ENCODE measurements around the gene SP9.
"Not testable (repeated sequence)": the region's sequence is repeated elsewhere in the genome, so short reads cannot be mapped to it uniquely, and the experiment has no call there.

SP9 gene

DNA sequence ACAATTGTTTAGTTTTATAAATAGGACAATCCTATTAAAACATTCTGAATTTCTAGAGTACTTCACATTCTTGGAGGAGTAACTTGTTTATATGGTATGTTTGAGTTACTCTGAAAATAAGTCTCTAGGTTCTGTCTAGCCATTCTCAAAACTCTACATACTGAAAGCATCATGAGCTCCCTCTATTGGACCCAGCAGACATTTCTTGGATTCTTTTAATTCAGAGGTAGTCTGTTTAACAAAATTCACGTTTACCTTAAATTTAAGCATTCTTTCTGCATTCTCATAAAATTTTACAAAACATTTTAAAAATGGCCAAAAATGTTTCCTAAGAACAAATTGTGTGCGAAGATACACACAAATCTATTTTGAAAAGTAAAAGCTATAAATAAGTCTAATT, 15.3 kb downstream of the SP9 start:
- DNase-seq, result no peak

DNA sequence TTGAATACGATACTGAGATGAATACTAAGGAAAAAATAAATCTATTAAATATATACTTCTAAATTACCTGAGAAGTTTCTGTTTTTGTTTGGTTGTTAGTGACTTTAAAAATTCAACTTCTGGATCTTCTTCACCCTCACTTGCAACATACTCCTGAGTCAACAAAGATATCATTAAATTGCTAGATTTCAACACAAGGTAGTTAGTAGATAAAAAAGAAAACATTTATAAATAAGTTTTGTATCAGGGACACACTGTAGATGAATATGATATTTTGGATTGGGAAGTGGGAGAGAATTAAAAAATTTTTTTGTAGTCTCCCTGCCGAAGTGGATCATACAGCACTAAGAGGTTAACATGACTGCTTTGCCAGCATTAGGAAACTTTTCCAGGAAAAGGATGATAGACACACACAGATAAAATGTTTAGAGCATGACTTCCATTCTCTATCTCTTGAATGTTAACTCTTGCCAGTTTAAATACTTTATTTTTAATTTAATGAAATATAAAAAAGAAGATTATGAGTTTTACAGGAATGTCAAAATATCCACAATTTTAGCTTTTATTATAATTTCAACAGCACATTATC, 15.9 kb downstream of the SP9 start:
- DNase-seq, result no peak

GRCh38 chr2:174353004-174353403, 18.2 kb downstream of the SP9 start:
- DNase-seq, result no peak

GRCh38 chr2:174356347-174356746, 21.6 kb downstream of the SP9 start:
- no peak for DNase-seq

DNA sequence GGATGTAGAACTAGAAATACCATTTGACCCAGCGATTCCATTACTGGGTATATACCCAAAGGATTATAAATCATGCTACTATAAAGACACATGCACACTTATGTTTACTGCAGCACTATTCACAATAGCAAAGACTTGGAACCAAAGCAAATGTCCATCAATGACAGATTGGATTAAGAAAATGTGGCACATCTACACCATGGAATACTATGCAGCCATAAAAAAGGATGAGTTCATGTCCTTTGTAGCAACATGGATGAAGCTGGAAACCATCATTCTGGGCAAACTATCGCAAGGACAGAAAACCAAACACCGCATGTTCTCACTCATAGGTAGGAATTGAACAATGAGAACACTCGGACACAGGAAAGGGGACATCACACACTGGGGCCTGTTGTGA, 24.9 kb downstream of the SP9 start:
- DNase-seq, result not testable (repeated sequence)

GRCh38 chr2:174362949-174363348, 28.2 kb downstream of the SP9 start:
- no peak for DNase-seq

GRCh38 chr2:174363492-174364225, 28.9 kb downstream of the SP9 start:
- DNase-seq, result not testable (repeated sequence)

DNA sequence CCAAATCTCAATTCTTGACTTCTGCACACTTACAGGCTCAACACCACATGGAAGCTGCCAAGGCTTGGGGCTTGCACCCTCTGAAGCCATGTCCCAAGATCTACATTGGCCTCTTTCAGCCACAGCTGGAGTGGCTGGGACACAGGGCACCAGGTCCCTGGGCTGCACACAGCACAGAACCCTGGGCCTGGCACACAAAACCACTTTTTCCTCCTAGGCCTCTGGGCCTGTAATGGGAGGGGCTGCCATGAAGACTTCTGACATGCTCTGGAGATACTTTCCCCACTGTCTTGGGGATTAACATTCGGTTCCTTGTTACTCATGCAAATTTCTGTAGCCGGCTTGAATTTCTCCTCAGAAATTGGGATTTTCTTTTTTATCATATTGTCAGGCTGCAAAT, 29.9 kb downstream of the SP9 start:
- DNase-seq, result no peak

DNA sequence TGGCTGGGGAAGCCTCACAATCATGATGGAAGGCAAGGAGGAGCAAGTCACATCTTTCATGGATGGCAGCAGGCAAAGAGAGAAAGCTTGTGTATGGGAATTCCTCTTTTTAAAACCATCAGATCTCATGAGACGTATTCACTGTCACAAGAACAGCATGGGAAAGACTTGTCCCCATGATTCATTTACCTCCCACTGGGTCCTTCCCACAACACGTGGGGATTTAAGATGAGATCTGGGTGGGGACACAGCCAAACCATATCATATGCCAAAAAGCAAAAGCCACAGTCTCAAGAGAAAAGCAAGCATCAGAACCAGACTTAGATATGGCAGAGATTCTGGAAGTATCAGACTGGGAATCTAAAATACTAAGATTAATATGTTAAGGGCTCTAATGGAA, 30.8 kb downstream of the SP9 start:
- no peak for DNase-seq

GRCh38 chr2:174368691-174369090, 33.9 kb downstream of the SP9 start:
- no peak for DNase-seq

GRCh38 chr2:174376967-174377366, 42.2 kb downstream of the SP9 start:
- DNase-seq, result no peak

DNA sequence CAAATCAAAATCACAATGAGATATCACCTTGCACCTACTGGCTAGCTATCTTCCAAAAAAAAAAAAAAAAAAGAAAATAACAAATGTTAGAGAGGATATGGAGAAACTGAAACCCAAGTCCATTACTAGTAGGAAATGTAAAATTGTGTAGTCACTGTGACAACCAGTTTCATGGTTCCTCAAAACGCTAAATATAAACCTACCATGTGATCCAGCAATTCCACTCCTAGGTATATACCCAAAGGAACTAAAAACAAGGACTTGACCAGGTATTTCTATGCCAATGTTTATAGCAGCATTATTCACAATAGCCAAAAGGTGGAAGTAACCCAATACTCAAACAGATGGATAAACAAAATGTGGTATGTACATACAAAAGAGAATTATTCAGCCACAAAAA, 49.0 kb downstream of the SP9 start:
- DNase-seq, result no peak

GRCh38 chr2:174385201-174385600, 50.4 kb downstream of the SP9 start:
- DNase-seq, result no peak

Measured in activated CD4-positive, CD25-positive, alpha-beta regulatory T cell (primary cell).